SU-DHL-6 (cell line): ENCODE data around the gene NTF4.

Experiments
- H2AFZ ChIP-seq: fragments of 200-600 bp; sonication (generic); 2 replicates; pipeline ENCODE4 v1.6.1; 2014; ENCODE audit warnings: low read depth, mild to moderate bottlenecking, moderate library complexity, mixed read lengths, antibody characterized with exemption, low read length; ENCODE audit not compliant: severe bottlenecking
- H3F3A ChIP-seq: fragments of 200-600 bp; shearing (Covaris generic); 2 replicates; pipeline ENCODE4 v1.6.0; 2016; ENCODE audit warnings: antibody characterized with exemption, mild to moderate bottlenecking; ENCODE audit not compliant: insufficient read depth
- H3K27ac ChIP-seq: fragments of 200-600 bp; sonication (generic); 2 replicates; pipeline ENCODE4 v1.5.1; 2016; ENCODE audit warnings: low read depth, mild to moderate bottlenecking, low read length, moderate library complexity, mixed read lengths
- H3K27me3 ChIP-seq: fragments of 200-600 bp; sonication (generic), shearing (Covaris generic); 2 replicates; pipeline ENCODE4 v1.6.0; 2014; ENCODE audit warnings: mild to moderate bottlenecking, low read length
- H3K36me3 ChIP-seq: fragments of 200-600 bp; sonication (generic); 2 replicates; pipeline ENCODE4 v1.6.1; 2014; ENCODE audit warnings: mild to moderate bottlenecking, low read length, mixed read lengths
- H3K4me2 ChIP-seq: fragments of 300-600, 200-600 bp; shearing (Covaris generic), sonication (generic); 2 replicates; pipeline ENCODE4 v1.6.0; 2014; ENCODE audit warnings: low read length, low read depth, mild to moderate bottlenecking; ENCODE audit not compliant: poor library complexity, severe bottlenecking
- H3K4me3 ChIP-seq: fragments of 200-600 bp; sonication (generic); 2 replicates; pipeline ENCODE4 v1.5.1; 2014; ENCODE audit warnings: antibody characterized with exemption, low read length, mild to moderate bottlenecking, mixed read lengths; ENCODE audit not compliant: insufficient read depth, poor library complexity, severe bottlenecking
- H3K79me2 ChIP-seq: fragments of 200-600 bp; sonication (generic); 2 replicates; pipeline ENCODE4 v1.6.1; 2014; ENCODE audit warnings: mild to moderate bottlenecking, low read length, moderate library complexity; ENCODE audit not compliant: insufficient read depth
- H3K9ac ChIP-seq: fragments of 200-600 bp; sonication (generic); 2 replicates; pipeline ENCODE4 v1.7.0; 2014; ENCODE audit warnings: mild to moderate bottlenecking, low read length
- H3K9me2 ChIP-seq: fragments of 200-600 bp; sonication (generic); replicated peaks from 2 replicates; pipeline ENCODE4 v1.6.1; 2014; ENCODE audit warnings: low read length; ENCODE audit not compliant: insufficient read depth
- H3K9me3 ChIP-seq: fragments of 200-600 bp; sonication (generic); 2 replicates; pipeline ENCODE4 v1.6.1; 2014; ENCODE audit warnings: low read length, mixed read lengths; ENCODE audit not compliant: insufficient read depth
- H4K20me1 ChIP-seq: fragments of 200-600 bp; sonication (generic); 2 replicates; pipeline ENCODE4 v1.6.1; 2014; ENCODE audit warnings: low read depth, mild to moderate bottlenecking, antibody characterized with exemption, low read length, moderate library complexity, mixed read lengths
- EZH2phosphoT487 ChIP-seq: fragments of 200-600 bp; sonication (generic), shearing (Covaris generic); conservative IDR thresholded peaks from 2 replicates; pipeline ENCODE4 v1.6.1; 2018; ENCODE audit warnings: mild to moderate bottlenecking, antibody characterized with exemption, low read length, moderate library complexity, mixed read lengths
- TF ChIP-seq, protein P1 (sequence below): fragments of 200-600 bp; sonication (generic); IDR thresholded peaks from one replicate; pipeline ENCODE4 v1.5.1; 2017; ENCODE audit warnings: antibody characterized with exemption, mild to moderate bottlenecking, low read length, moderate library complexity; ENCODE audit not compliant: insufficient read depth, poor library complexity, severe bottlenecking

The NTF4 gene

DNA sequence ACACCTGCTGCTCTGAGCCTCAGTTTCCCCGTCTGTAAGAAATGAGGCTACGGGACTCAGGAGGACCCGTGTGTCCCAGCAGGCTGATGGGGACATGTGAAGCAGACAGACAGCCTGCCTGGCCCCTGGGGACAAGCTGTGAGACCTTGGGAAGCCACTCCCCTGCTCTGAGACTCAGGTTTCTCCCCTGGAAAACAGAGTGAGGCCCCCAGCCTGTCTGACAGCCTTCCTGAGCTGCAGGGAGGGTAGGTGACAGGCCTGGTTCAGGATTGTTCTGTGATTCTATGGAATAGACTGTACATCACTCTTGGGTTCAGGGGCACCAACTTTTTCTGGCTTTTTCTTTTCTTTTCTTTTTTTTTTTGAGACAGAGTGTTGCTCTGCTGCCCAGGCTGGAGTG lies 2.9 kb upstream of the NTF4 start:
- no peak overlapping the region for H2AFZ ChIP-seq
- H3K9ac ChIP-seq: no peak overlapping the region
- H3F3A ChIP-seq: no peaks in the 10 kb centered on the region
- H3K9me3 ChIP-seq: no peaks in the 10 kb centered on the region
- H3K79me2 ChIP-seq: no peaks in the 10 kb centered on the region
- H3K4me2 ChIP-seq: no peak overlapping the region
- no peaks in the 10 kb centered on the region for H3K9me2 ChIP-seq
- TF ChIP-seq, protein P1, sequence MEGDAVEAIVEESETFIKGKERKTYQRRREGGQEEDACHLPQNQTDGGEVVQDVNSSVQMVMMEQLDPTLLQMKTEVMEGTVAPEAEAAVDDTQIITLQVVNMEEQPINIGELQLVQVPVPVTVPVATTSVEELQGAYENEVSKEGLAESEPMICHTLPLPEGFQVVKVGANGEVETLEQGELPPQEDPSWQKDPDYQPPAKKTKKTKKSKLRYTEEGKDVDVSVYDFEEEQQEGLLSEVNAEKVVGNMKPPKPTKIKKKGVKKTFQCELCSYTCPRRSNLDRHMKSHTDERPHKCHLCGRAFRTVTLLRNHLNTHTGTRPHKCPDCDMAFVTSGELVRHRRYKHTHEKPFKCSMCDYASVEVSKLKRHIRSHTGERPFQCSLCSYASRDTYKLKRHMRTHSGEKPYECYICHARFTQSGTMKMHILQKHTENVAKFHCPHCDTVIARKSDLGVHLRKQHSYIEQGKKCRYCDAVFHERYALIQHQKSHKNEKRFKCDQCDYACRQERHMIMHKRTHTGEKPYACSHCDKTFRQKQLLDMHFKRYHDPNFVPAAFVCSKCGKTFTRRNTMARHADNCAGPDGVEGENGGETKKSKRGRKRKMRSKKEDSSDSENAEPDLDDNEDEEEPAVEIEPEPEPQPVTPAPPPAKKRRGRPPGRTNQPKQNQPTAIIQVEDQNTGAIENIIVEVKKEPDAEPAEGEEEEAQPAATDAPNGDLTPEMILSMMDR: no peak
- no peak for TF ChIP-seq EZH2phosphoT487
- no peaks in the 10 kb centered on the region for H4K20me1 ChIP-seq
- H3K27ac ChIP-seq: no peak overlapping the region
- no peaks in the 10 kb centered on the region for H3K36me3 ChIP-seq
- no peak overlapping the region for H3K4me3 ChIP-seq
- no peaks in the 10 kb centered on the region for H3K27me3 ChIP-seq

DNA sequence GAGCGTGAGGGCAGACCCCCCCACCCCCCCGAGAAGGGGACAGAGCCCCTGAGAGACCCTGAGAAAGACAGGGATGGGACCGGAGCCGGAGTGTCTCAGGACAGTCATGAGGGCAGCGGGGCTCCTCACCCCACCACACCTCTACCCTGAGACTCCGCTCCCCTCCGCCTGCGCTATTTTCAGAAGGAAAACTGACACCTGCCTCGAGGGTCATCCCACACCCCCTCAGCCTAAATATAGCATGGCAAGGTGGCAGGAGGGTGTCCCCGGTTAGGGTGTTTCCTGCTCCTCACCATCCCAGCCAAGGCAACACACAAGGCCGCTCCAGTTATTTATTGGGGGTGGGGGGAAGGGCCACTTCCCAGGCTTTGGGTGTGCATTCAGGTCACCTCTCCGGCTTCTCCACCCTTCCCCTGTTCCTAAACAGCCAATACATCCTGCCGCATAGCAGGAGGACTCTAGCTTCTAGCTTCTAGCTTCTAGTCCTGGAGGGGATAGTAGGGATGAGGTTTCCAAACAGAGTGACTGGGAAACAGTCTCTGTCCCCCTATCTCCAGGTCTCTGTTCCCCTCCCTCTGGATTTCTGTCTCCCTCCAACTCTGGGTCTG lies 1.4 kb upstream of the NTF4 start:
- Histone ChIP-seq H4K20me1 (no peaks in the 10 kb centered on the region), H2AFZ (no peak overlapping the region), H3K4me3 (no peak overlapping the region), H3K4me2 (no peak overlapping the region), H3K9me2 (no peaks in the 10 kb centered on the region), H3K9ac (no peak overlapping the region), H3K79me2 (no peaks in the 10 kb centered on the region), H3F3A (no peaks in the 10 kb centered on the region), H3K27ac (no peak overlapping the region), H3K9me3 (no peaks in the 10 kb centered on the region), H3K27me3 (no peaks in the 10 kb centered on the region), H3K36me3 (no peaks in the 10 kb centered on the region)
- TF ChIP-seq, protein P1: no peak
- no peak for TF ChIP-seq EZH2phosphoT487

DNA sequence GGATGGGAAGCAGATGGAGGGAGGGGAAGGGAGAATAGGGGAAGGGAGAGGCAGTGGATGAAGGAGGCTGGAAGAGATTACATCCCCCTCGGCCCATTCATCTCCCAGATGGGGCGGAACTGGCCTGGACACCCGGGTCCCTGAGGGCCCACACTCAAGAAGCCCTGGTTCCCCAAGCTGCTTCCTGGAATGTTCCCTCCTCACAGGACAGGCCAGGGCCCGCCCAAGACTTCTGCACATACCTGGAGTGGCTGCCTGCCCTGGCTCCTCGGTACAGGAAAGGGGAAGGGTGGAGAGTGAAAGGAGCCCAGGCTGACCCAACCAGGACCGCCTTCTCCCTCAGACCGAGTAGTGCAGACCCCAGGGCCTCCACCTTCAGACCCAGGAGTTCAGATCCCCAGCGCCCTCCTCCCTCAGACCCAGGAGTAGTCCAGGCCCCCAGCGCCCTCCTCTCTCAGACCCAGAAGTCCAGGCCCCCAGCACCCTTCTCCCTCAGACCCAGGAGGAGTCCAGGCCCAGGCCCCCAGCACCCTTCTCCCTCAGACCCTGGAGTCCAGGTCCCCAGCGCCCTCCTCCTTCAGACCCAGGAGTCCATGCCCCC lies 489 bp downstream of the NTF4 start:
- H3K9me3 ChIP-seq: no peaks in the 10 kb centered on the region
- H3K4me3 ChIP-seq: no peak overlapping the region
- H2AFZ ChIP-seq: no peak overlapping the region
- H3K9me2 ChIP-seq: no peaks in the 10 kb centered on the region
- no peaks in the 10 kb centered on the region for H4K20me1 ChIP-seq
- H3K27me3 ChIP-seq: no peaks in the 10 kb centered on the region
- no peaks in the 10 kb centered on the region for H3K79me2 ChIP-seq
- TF ChIP-seq EZH2phosphoT487: no peak
- TF ChIP-seq, protein P1: no peak
- H3K4me2 ChIP-seq: no peak overlapping the region
- H3F3A ChIP-seq: no peaks in the 10 kb centered on the region
- H3K27ac ChIP-seq: no peak overlapping the region
- H3K36me3 ChIP-seq: no peaks in the 10 kb centered on the region
- no peak overlapping the region for H3K9ac ChIP-seq
